Transverse colon (tissue), 3 donors: ENCODE measurements around the gene APOBEC2.

Experiments used
- CTCF ChIP-seq, 5 experiments: fragments of 200-600 bp in 3 of 5; fragments of 450-650 bp in 2 of 5; sonication (generic) in 3 of 5; IDR thresholded peaks; 1 replicate in 2 of 5; 2 replicates in 3 of 5; pipeline ENCODE4 v1.5.1; 2016 to 2017; ENCODE audit warnings: antibody characterized with exemption in 5 of 5, inconsistent platforms in 3 of 5, mild to moderate bottlenecking in 2 of 5, moderate library complexity in 1 of 5
- POLR2A ChIP-seq: fragments of 450-650 bp; IDR thresholded peaks from one replicate; pipeline ENCODE4 v1.6.1; 2016; ENCODE audit warnings: antibody characterized with exemption, mild to moderate bottlenecking, moderate library complexity

GRCh38 chr6:41080621-41081020 lies 27.6 kb downstream of the APOBEC2 start:
- no peak for TF ChIP-seq CTCF (IDR thresholded peaks at IDR 0.05)
- TF ChIP-seq POLR2A, result no peak
